NCI-H446 treated with DMSO at 0.1 percent for 48 hours (cell line): Measurements from ENCODE around the gene DNAAF8.

Experiments used
- DNase-seq: peaks from one replicate; lab custom pipeline; 2025; lab: John Stamatoyannopoulos, UW

The DNAAF8 gene

GRCh38 chr16:4753227-4753626, 18.9 kb downstream of the DNAAF8 start:
- DNase-seq, result no peak

- DNase-seq, result no peak
These were observed 20.5 kb downstream of the DNAAF8 start for GRCh38 chr16:4754865-4755264.

- DNase-seq, result no peak
These were observed 21.4 kb downstream of the DNAAF8 start for GRCh38 chr16:4755687-4756086.

- DNase-seq, result no peak
These were observed 26.0 kb downstream of the DNAAF8 start for GRCh38 chr16:4760221-4760910.

- DNase-seq, result no peak
These were observed 27.9 kb downstream of the DNAAF8 start for GRCh38 chr16:4762205-4762604.

GRCh38 chr16:4763791-4764190, 29.5 kb downstream of the DNAAF8 start:
- DNase-seq, result no peak

- no peak for DNase-seq
These were observed 31.5 kb downstream of the DNAAF8 start for GRCh38 chr16:4765511-4766474.

GRCh38 chr16:4766875-4767628, 32.7 kb downstream of the DNAAF8 start, which contains the start of gene ZNF500:
Gene ZNF500, minus strand, starts transcription at chr16:4767162. Its CDS starts 1,184 bp downstream, at chr16:4765978.
- peak; percentile 85 for DNase-seq

- DNase-seq, result no peak
These were observed 33.7 kb downstream of the DNAAF8 start for GRCh38 chr16:4767872-4768548.

GRCh38 chr16:4768549-4769305, 34.4 kb downstream of the DNAAF8 start:
- peak; percentile 80 for DNase-seq

GRCh38 chr16:4769306-4769638, 34.9 kb downstream of the DNAAF8 start:
- no peak for DNase-seq

- DNase-seq, result no peak
These were observed 37.3 kb downstream of the DNAAF8 start for GRCh38 chr16:4771646-4772045.

GRCh38 chr16:4772351-4772750, 38.0 kb downstream of the DNAAF8 start:
- no peak for DNase-seq

- DNase-seq, result no peak
These were observed 40.7 kb downstream of the DNAAF8 start for GRCh38 chr16:4775005-4775404.

GRCh38 chr16:4776141-4776705, 41.9 kb downstream of the DNAAF8 start:
- no peak for DNase-seq

- no peak for DNase-seq
These were observed 43.2 kb downstream of the DNAAF8 start for GRCh38 chr16:4777339-4778049.

- DNase-seq, result no peak
These were observed 43.7 kb downstream of the DNAAF8 start for GRCh38 chr16:4778050-4778392.

- no peak for DNase-seq
These were observed 45.9 kb downstream of the DNAAF8 start for GRCh38 chr16:4780235-4780634.

GRCh38 chr16:4783251-4783950, 49.1 kb downstream of the DNAAF8 start:
- DNase-seq, result no peak

- no peak for DNase-seq
These were observed 49.6 kb downstream of the DNAAF8 start for GRCh38 chr16:4783951-4784336.
